HepG2 (cell line): ENCODE data around the gene CYYR1.

Experiments used
- CEBPB ChIP-seq: IDR thresholded peaks from 2 replicates; pipeline ENCODE4 v1.6.1; 2011; ENCODE audit warnings: low read depth, low read length, improper control_type of control experiment, borderline replicate concordance
- RNF2 ChIP-seq: fragments of 450-650 bp; conservative IDR thresholded peaks from 2 replicates; pipeline ENCODE4 v1.6.1; 2016; ENCODE audit warnings: low read depth

- no peak for TF ChIP-seq CEBPB
- no peak for TF ChIP-seq RNF2
These were observed 67.9 kb downstream of the CYYR1 start for GRCh38 chr21:26505211-26505610.
